Measurements from ENCODE around the gene SYTL2.

DNA sequence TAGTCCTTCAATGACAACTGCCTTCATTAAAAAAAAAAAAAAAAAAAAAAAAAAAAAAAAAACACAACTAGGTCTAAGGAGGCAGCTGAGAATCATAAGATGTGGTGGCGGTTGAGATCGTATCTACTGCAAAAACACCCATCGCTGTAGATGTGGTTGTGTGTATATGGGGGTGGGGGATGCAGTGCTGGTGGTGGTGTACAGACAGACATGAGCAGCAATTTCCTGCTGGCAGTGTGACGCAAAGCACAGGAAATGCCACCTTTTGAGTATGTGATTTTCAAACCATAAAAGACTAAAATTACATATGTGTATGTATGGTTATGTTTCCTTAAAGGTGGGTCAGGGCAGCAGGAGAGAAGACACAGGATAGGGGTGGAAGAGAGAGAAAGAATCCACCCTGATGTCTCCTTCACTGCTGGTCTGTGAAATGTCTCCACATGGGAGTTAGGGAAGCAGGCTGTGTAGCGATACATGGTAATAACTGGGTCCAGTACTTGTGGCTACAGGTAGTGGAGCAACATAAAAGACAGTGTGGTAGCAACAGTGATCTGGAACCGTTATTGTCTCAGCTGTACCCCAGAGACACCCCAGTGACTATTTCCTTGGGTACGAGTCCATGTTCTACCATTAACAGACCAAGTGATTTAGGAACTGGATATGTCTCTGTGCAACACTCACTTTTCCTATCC lies 57.9 kb downstream of the SYTL2 start:
- TF ChIP-seq MAX (IDR thresholded peaks at IDR 0.05): no peak
- no peak for TF ChIP-seq RAD21 (IDR thresholded peaks at IDR 0.05; ENCODE audit: low read depth)
- no peak for TF ChIP-seq EP300 (IDR thresholded peaks at IDR 0.05; ENCODE audit: borderline replicate concordance)
- TF ChIP-seq, protein P1, sequence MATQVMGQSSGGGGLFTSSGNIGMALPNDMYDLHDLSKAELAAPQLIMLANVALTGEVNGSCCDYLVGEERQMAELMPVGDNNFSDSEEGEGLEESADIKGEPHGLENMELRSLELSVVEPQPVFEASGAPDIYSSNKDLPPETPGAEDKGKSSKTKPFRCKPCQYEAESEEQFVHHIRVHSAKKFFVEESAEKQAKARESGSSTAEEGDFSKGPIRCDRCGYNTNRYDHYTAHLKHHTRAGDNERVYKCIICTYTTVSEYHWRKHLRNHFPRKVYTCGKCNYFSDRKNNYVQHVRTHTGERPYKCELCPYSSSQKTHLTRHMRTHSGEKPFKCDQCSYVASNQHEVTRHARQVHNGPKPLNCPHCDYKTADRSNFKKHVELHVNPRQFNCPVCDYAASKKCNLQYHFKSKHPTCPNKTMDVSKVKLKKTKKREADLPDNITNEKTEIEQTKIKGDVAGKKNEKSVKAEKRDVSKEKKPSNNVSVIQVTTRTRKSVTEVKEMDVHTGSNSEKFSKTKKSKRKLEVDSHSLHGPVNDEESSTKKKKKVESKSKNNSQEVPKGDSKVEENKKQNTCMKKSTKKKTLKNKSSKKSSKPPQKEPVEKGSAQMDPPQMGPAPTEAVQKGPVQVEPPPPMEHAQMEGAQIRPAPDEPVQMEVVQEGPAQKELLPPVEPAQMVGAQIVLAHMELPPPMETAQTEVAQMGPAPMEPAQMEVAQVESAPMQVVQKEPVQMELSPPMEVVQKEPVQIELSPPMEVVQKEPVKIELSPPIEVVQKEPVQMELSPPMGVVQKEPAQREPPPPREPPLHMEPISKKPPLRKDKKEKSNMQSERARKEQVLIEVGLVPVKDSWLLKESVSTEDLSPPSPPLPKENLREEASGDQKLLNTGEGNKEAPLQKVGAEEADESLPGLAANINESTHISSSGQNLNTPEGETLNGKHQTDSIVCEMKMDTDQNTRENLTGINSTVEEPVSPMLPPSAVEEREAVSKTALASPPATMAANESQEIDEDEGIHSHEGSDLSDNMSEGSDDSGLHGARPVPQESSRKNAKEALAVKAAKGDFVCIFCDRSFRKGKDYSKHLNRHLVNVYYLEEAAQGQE (IDR thresholded peaks at IDR 0.05; ENCODE audit: low read depth): no peak
- no peak for TF ChIP-seq EGR1 (IDR thresholded peaks at IDR 0.05)
- TF ChIP-seq TAF1 (IDR thresholded peaks at IDR 0.05; ENCODE audit: low read depth): no peak
- TF ChIP-seq CEBPB (IDR thresholded peaks at IDR 0.05): no peak
- TF ChIP-seq TEAD4 (IDR thresholded peaks at IDR 0.05): no peak
- no peak for TF ChIP-seq YY1 (IDR thresholded peaks at IDR 0.05; ENCODE audit: low read depth)
- no peak for TF ChIP-seq CREB1 (IDR thresholded peaks at IDR 0.05; ENCODE audit: low read depth)
- no peak for TF ChIP-seq NFIC (IDR thresholded peaks at IDR 0.05)
- TF ChIP-seq TCF12 (IDR thresholded peaks at IDR 0.05; ENCODE audit: low read depth): no peak
- TF ChIP-seq, protein P2, sequence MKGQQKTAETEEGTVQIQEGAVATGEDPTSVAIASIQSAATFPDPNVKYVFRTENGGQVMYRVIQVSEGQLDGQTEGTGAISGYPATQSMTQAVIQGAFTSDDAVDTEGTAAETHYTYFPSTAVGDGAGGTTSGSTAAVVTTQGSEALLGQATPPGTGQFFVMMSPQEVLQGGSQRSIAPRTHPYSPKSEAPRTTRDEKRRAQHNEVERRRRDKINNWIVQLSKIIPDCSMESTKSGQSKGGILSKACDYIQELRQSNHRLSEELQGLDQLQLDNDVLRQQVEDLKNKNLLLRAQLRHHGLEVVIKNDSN (IDR thresholded peaks at IDR 0.05): no peak
- no peak for TF ChIP-seq ZBTB7A (IDR thresholded peaks at IDR 0.05; ENCODE audit: low read depth)
